HepG2 (cell line): ENCODE measurements around the gene RSF1. TPM values are rescaled to one million over a fixed set of nuclear protein-coding genes. Genes with fewer than 3 reads are reported as not detected.

ENCODE experiments used
- EP300 ChIP-seq, 3 experiments: sonication (generic) in 1 of 3; formaldehyde crosslinking in 1 of 3; IDR thresholded peaks; 2 replicates each; pipeline versions ENCODE4 v1.5.1 to v1.6.1; 2011 to 2020; ENCODE audit warnings: low read depth in 2 of 3, low read length in 2 of 3, borderline replicate concordance in 1 of 3, improper control_type of control experiment in 1 of 3, mild to moderate bottlenecking in 1 of 3, missing genetic modification reagents in 1 of 3, moderate library complexity in 1 of 3
- FOXA3 ChIP-seq: IDR thresholded peaks from 2 replicates; pipeline ENCODE4 v1.6.1; 2016; ENCODE audit warnings: missing genetic modification reagents, missing compliant biosample characterization
- HMGA1 ChIP-seq: sonication (generic); formaldehyde crosslinking; conservative IDR thresholded peaks from 2 replicates; pipeline ENCODE4 v1.4.0; 2020; ENCODE audit warnings: missing genetic modification reagents
- LCORL ChIP-seq, 2 experiments: fragments of 450-650 bp in 1 of 2; sonication (generic) in 1 of 2; formaldehyde crosslinking in 1 of 2; IDR thresholded peaks; 2 replicates each; pipeline versions ENCODE4 v1.5.0 to v1.6.1; 2017 to 2020; ENCODE audit warnings: antibody characterized with exemption in 1 of 2, missing genetic modification reagents in 1 of 2
- MEF2D ChIP-seq: sonication (generic); formaldehyde crosslinking; IDR thresholded peaks from 2 replicates; pipeline ENCODE4 v1.5.1; 2020; ENCODE audit warnings: mild to moderate bottlenecking, missing genetic modification reagents
- NR1H2 ChIP-seq: sonication (generic); formaldehyde crosslinking; IDR thresholded peaks from 2 replicates; pipeline ENCODE4 v1.8.1; 2022; ENCODE audit warnings: low read depth, missing genetic modification reagents, borderline replicate concordance
- RCOR2 ChIP-seq: IDR thresholded peaks from 2 replicates; pipeline ENCODE4 v1.6.1; 2016; ENCODE audit warnings: missing biosample characterization, missing genetic modification reagents
- SIN3B ChIP-seq: fragments of 150-350 bp; IDR thresholded peaks from 2 replicates; pipeline ENCODE4 v1.6.1; 2014; ENCODE audit warnings: low read length
- TSC22D2 ChIP-seq: sonication (generic); formaldehyde crosslinking; IDR thresholded peaks from 2 replicates; pipeline ENCODE4 v1.5.1; 2020; ENCODE audit warnings: missing genetic modification reagents, mild to moderate bottlenecking, borderline replicate concordance
- YY1 ChIP-seq: IDR thresholded peaks from 2 replicates; pipeline ENCODE4 v1.6.1; 2011; ENCODE audit warnings: low read length, low read depth, moderate library complexity, mild to moderate bottlenecking; ENCODE audit not compliant: insufficient read depth, insufficient replicate concordance
- ZNF337 ChIP-seq: sonication (generic); formaldehyde crosslinking; IDR thresholded peaks from 2 replicates; pipeline ENCODE4 v1.5.1; 2020; ENCODE audit warnings: missing genetic modification reagents, low read depth, mild to moderate bottlenecking, borderline replicate concordance
- ZNF354B ChIP-seq: sonication (generic); formaldehyde crosslinking; IDR thresholded peaks from 2 replicates; pipeline ENCODE4 v1.8.0; 2022; ENCODE audit warnings: mild to moderate bottlenecking, missing genetic modification reagents
- ZNF367 ChIP-seq: sonication (generic); formaldehyde crosslinking; IDR thresholded peaks from 2 replicates; pipeline ENCODE4 v1.4.0; 2020; ENCODE audit warnings: missing genetic modification reagents, borderline replicate concordance
- ZNF766 ChIP-seq: sonication (generic); formaldehyde crosslinking; IDR thresholded peaks from 2 replicates; pipeline ENCODE4 v1.5.0; 2020; ENCODE audit warnings: missing genetic modification reagents, borderline replicate concordance
- ZNF776 ChIP-seq: sonication (generic); formaldehyde crosslinking; IDR thresholded peaks from 2 replicates; pipeline ENCODE4 v1.4.0; 2020; ENCODE audit warnings: mild to moderate bottlenecking, missing genetic modification reagents
- ZNF780A ChIP-seq: sonication (generic); formaldehyde crosslinking; IDR thresholded peaks from 2 replicates; pipeline ENCODE4 v1.8.0; 2022; ENCODE audit warnings: mild to moderate bottlenecking, missing genetic modification reagents, moderate library complexity
- ZSCAN20 ChIP-seq: sonication (generic); formaldehyde crosslinking; IDR thresholded peaks from 2 replicates; pipeline ENCODE4 v1.4.0; 2020; ENCODE audit warnings: missing genetic modification reagents, mild to moderate bottlenecking, borderline replicate concordance
- polyA plus RNA-seq, 8 experiments: library from polyadenylated mRNA; depleted of rRNA in 3 of 8; stranded (reverse) in 7 of 8; unstranded in 1 of 8; fragments of >200 nt; fragmentation: Illumina TruSeq in 4 of 8; extraction: Trizol in 4 of 8; gene quantifications; 2 replicates each; pipeline versions ENCODE4 v1.2.1 to v1.2.3, GENCODE V29; 2011 to 2016; ENCODE audit warnings: low read depth in 4 of 8, missing spikeins in 1 of 8, mixed read lengths in 1 of 8; ENCODE audit not compliant: insufficient read depth in 1 of 8
- total RNA-seq, 5 experiments: library from RNA; depleted of rRNA; stranded (reverse); fragments of >200 nt; fragmentation: Illumina TruSeq; extraction: Trizol; gene quantifications; 2 replicates each; pipeline ENCODE4 v1.2.3, GENCODE V29; 2016; ENCODE audit warnings: low read depth in 1 of 5
- TF ChIP-seq, protein P1 (sequence below): sonication (generic); formaldehyde crosslinking; IDR thresholded peaks from 2 replicates; pipeline ENCODE4 v1.8.0; 2022; ENCODE audit warnings: mild to moderate bottlenecking, missing genetic modification reagents
- TF ChIP-seq, protein P2 (sequence below): sonication (generic); formaldehyde crosslinking; IDR thresholded peaks from 2 replicates; pipeline ENCODE4 v1.4.0; 2020; ENCODE audit warnings: mild to moderate bottlenecking, missing genetic modification reagents
- TF ChIP-seq, protein P3 (sequence below): sonication (generic); formaldehyde crosslinking; IDR thresholded peaks from 2 replicates; pipeline ENCODE4 v1.5.1; 2020; ENCODE audit warnings: mild to moderate bottlenecking, missing genetic modification reagents
- TF ChIP-seq, protein P4 (sequence below): sonication (generic); formaldehyde crosslinking; IDR thresholded peaks from 2 replicates; pipeline ENCODE4 v1.4.0; 2020; ENCODE audit warnings: missing genetic modification reagents

Gene RSF1
- total and polyA plus RNA-seq, 2 of the 13 experiments (the other 11 are each of a cell fraction or from before 2014, with no cell fraction given), result 15.5 to 33.1 TPM

DNA sequence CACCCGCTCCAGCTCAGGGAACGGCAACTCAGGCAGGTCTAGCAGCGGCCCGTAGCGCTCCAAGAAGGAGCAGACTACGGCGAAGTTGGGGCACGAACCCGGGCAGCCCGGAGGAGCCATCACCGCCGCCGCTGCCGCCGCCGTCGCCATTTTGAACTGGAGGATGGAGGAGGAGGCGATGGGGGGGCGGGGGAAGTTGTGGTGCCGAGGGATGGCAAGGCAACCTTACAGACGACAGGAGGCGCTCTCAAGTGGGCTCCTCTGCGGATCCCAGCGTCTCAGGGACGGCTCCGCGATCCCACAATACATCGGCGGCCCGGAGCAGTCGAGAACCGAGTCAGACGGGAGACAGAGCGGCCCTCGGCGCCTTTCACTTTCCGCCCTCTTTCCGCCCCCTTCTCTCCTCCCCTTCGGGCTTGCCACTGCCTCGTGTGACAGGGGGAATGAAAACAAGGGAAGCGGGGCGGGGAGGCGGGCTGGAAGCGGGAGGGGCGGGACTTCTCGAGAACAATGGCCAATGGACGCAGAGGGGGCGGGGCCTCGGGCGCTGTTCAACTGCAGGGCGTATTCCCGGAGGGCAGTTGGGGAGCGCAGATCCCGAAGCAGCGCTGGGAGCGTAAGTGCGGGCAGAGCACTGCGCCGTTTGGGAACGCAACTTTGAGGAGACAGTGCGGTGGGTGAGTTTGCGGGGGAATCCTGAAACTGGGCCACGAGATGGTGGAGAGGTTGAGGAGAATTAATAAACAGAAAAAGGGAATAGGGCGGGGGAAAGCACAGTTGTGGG lies at the start of gene RSF1, which contains the start of gene AAMDC (continued):
- TF ChIP-seq LCORL (IDR thresholded peaks at IDR 0.05) (no peak), LCORL (CRISPR knock-in tag; IDR thresholded peaks at IDR 0.05) (peak; percentile 79; the same call in 1 of the 2 replicates), ZNF776 (0 out of 2 replicates have a peak, but pooled peaks have one; percentile 56), YY1 (peak; percentile 96), EP300 (IDR thresholded peaks at IDR 0.05; ENCODE audit: low read depth in 2 of 2, low read length in 2 of 2) (0 out of 4 replicates have a peak, but pooled peaks of 1 of the 2 experiments have one; percentile 3), EP300 (CRISPR knock-in tag; IDR thresholded peaks at IDR 0.05; ENCODE audit: borderline replicate concordance) (no peak), ZNF354B (CRISPR knock-in tag) (no peak), ZNF367 (CRISPR knock-in tag) (no peak), TSC22D2 (CRISPR knock-in tag) (peak; percentile 82; the same call in 1 of the 2 replicates), SIN3B (no peak; the same call in 1 of the 2 replicates), ZNF337 (CRISPR knock-in tag) (no peak), HMGA1 (CRISPR knock-in tag) (no peak), ZNF766 (CRISPR knock-in tag) (no peak; the same call in 1 of the 2 replicates), RCOR2 (CRISPR knock-in tag) (no peak), FOXA3 (CRISPR knock-in tag) (peak; percentile 35), NR1H2 (CRISPR knock-in tag) (no peak), MEF2D (CRISPR knock-in tag) (0 out of 2 replicates have a peak, but pooled peaks have one; percentile 19), ZSCAN20 (no peak), ZNF780A (0 out of 2 replicates have a peak, but pooled peaks have one; percentile 75)
- TF ChIP-seq, protein P1, sequence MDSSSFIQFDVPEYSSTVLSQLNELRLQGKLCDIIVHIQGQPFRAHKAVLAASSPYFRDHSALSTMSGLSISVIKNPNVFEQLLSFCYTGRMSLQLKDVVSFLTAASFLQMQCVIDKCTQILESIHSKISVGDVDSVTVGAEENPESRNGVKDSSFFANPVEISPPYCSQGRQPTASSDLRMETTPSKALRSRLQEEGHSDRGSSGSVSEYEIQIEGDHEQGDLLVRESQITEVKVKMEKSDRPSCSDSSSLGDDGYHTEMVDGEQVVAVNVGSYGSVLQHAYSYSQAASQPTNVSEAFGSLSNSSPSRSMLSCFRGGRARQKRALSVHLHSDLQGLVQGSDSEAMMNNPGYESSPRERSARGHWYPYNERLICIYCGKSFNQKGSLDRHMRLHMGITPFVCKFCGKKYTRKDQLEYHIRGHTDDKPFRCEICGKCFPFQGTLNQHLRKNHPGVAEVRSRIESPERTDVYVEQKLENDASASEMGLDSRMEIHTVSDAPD, result no peak
- TF ChIP-seq, protein P2, sequence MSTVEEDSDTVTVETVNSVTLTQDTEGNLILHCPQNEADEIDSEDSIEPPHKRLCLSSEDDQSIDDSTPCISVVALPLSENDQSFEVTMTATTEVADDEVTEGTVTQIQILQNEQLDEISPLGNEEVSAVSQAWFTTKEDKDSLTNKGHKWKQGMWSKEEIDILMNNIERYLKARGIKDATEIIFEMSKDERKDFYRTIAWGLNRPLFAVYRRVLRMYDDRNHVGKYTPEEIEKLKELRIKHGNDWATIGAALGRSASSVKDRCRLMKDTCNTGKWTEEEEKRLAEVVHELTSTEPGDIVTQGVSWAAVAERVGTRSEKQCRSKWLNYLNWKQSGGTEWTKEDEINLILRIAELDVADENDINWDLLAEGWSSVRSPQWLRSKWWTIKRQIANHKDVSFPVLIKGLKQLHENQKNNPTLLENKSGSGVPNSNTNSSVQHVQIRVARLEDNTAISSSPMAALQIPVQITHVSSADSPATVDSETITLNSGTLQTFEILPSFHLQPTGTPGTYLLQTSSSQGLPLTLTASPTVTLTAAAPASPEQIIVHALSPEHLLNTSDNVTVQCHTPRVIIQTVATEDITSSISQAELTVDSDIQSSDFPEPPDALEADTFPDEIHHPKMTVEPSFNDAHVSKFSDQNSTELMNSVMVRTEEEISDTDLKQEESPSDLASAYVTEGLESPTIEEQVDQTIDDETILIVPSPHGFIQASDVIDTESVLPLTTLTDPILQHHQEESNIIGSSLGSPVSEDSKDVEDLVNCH (CRISPR knock-in tag), result no peak
- TF ChIP-seq, protein P3, sequence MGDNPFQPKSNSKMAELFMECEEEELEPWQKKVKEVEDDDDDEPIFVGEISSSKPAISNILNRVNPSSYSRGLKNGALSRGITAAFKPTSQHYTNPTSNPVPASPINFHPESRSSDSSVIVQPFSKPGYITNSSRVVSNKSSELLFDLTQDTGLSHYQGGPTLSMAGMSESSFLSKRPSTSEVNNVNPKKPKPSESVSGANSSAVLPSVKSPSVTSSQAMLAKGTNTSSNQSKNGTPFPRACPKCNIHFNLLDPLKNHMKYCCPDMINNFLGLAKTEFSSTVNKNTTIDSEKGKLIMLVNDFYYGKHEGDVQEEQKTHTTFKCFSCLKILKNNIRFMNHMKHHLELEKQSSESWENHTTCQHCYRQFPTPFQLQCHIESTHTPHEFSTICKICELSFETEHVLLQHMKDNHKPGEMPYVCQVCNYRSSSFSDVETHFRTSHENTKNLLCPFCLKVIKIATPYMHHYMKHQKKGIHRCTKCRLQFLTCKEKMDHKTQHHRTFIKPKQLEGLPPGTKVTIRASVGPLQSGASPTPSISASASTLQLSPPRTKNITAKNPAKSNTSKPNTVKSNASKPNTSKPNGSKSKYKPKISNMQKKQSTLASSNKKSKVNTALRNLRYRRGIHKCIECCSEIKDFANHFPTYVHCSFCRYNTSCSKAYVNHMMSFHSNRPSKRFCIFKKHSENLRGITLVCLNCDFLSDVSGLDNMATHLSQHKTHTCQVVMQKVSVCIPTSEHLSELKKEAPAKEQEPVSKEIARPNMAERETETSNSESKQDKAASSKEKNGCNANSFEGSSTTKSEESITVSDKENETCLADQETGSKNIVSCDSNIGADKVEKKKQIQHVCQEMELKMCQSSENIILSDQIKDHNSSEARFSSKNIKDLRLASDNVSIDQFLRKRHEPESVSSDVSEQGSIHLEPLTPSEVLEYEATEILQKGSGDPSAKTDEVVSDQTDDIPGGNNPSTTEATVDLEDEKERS, result no peak
- TF ChIP-seq, protein P4, sequence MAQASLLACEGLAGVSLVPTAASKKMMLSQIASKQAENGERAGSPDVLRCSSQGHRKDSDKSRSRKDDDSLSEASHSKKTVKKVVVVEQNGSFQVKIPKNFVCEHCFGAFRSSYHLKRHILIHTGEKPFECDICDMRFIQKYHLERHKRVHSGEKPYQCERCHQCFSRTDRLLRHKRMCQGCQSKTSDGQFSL (CRISPR knock-in tag), result peak; percentile 97
